ENCODE measurements around the gene FBXW8. TPM values are rescaled to one million over a fixed set of nuclear protein-coding genes. Genes with fewer than 3 reads are reported as not detected.

FBXW8 gene
- total and polyA plus RNA-seq, 2 donors (not counting 1 experiment from before 2014, with no cell fraction given) = 12.1 to 23.5 TPM

DNA sequence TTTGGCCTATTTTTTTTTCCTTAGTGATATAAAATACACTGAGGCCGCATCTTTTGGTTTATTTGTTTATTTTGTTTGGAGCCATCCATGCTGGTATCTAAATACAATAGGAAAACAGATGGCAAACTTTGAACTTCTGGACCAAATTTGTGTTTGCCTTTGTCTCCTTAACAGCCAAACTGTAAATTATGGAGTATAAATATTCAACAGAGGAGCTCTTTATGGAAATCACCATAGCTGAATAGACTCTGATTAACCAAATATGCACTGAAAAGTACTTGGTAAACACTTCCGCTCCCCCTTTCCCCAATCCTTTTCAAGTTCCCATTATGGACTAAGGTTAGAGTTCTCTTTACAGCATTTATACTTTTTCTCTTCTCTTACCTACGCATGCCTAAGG is 107.9 kb downstream of the FBXW8 start:
- H4K20me1 ChIP-seq (ENCODE audit: control insufficient read depth, insufficient read depth, low read length, poor library complexity, severe bottlenecking) = no peaks in the 10 kb centered on the region
- H3K36me3 ChIP-seq (replicated peaks in 1 of 2; ENCODE audit: control extremely low read depth in 1 of 2, control insufficient read depth in 1 of 2, extremely low read depth in 1 of 2, insufficient read depth in 2 of 2, low read length in 1 of 2) = peaks cover 20 to 46% of the 10 kb centered on the region in 2 experiments
- H3K27ac ChIP-seq (ENCODE audit: low read length in 2 of 2) = no peak overlapping the region
- intact Hi-C loops (cut with micrococcal nuclease) = no loop called here
- whole genome bisulfite sequencing (ENCODE audit: insufficient coverage) = 100% methylated on average over 1 of the region's 3 CpGs
- TF ChIP-seq, protein P1, sequence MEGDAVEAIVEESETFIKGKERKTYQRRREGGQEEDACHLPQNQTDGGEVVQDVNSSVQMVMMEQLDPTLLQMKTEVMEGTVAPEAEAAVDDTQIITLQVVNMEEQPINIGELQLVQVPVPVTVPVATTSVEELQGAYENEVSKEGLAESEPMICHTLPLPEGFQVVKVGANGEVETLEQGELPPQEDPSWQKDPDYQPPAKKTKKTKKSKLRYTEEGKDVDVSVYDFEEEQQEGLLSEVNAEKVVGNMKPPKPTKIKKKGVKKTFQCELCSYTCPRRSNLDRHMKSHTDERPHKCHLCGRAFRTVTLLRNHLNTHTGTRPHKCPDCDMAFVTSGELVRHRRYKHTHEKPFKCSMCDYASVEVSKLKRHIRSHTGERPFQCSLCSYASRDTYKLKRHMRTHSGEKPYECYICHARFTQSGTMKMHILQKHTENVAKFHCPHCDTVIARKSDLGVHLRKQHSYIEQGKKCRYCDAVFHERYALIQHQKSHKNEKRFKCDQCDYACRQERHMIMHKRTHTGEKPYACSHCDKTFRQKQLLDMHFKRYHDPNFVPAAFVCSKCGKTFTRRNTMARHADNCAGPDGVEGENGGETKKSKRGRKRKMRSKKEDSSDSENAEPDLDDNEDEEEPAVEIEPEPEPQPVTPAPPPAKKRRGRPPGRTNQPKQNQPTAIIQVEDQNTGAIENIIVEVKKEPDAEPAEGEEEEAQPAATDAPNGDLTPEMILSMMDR (IDR thresholded peaks at IDR 0.05) = no peak
- no peak for TF ChIP-seq EZH2 (IDR thresholded peaks at IDR 0.05; ENCODE audit: borderline replicate concordance, insufficient read depth, low read depth, low read length, poor library complexity, severe bottlenecking)
- H3K4me3 ChIP-seq (ENCODE audit: control extremely low read depth in 1 of 5, extremely low read depth in 1 of 5, insufficient read depth in 1 of 5, low read depth in 2 of 5, low read length in 4 of 5) = no peak overlapping the region
- no peak overlapping the region for H3K9ac ChIP-seq (ENCODE audit: low read length)
- no peak overlapping the region for H3K4me3 Mint-ChIP-seq
- ChIA-PET POLR2A (no interaction called here), CTCF (no interaction called here)
- no peaks in the 10 kb centered on the region for H3K4me1 ChIP-seq (ENCODE audit: control insufficient read depth in 2 of 2, insufficient read depth in 2 of 2, low read length in 2 of 2)
- H2AFZ ChIP-seq (ENCODE audit: insufficient read depth, low read depth, low read length, poor library complexity, severe bottlenecking) = no peak overlapping the region
- ATAC-seq (ENCODE audit: low read depth) = no peak
- DNase-seq = no peak
- H3K4me1 Mint-ChIP-seq = no peaks in the 10 kb centered on the region
- no peaks in the 10 kb centered on the region for H3K27me3 Mint-ChIP-seq
- no peak overlapping the region for H3K27ac Mint-ChIP-seq
- H3K4me2 ChIP-seq (replicated peaks; ENCODE audit: low read depth, low read length, poor library complexity, severe bottlenecking) = no peak overlapping the region
- H3K27me3 ChIP-seq (replicated peaks in 1 of 4; ENCODE audit: control extremely low read depth in 1 of 4, control insufficient read depth in 3 of 4, insufficient read depth in 4 of 4, low read length in 3 of 4) = no peaks in the 10 kb centered on the region
- no peaks in the 10 kb centered on the region for H3K79me2 ChIP-seq (ENCODE audit: control insufficient read depth, insufficient read depth, low read length)
- H3K9me3 Mint-ChIP-seq (ENCODE audit: insufficient read depth) = peaks cover 4% of the 10 kb centered on the region
- peaks cover 3 to 10% (median 7%) of the 10 kb centered on the region in 3 donors for H3K9me3 ChIP-seq (ENCODE audit: control extremely low read depth in 1 of 3, control insufficient read depth in 2 of 3, insufficient read depth in 1 of 3, low read length in 2 of 3)

DNA sequence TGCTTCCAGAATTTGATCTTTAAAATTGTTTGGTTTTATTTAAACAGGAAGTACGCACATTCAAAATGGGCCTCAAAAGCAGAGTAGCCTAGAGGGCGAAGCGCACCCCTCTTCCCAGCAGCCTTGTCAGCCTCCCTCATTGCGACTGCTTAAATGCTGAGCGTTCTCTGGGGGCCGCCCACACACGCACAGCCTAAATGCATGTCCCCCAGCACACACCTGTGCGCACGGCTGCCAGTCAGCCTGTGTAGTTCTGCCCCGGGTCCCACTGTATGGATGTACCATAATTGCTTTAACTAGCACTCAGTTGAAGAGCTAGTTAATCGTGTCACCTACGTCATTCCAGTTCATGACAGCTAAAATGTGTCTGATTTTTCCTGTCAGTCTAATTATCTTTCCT is 109.1 kb downstream of the FBXW8 start:
- Mint-ChIP-seq H3K27ac (no peak overlapping the region), H3K27me3 (no peaks in the 10 kb centered on the region), H3K4me3 (no peak overlapping the region), H3K9me3 (ENCODE audit: insufficient read depth) (peaks cover 4% of the 10 kb centered on the region), H3K4me1 (no peaks in the 10 kb centered on the region)
- ChIA-PET CTCF (no interaction called here), POLR2A (no interaction called here)
- Histone ChIP-seq H3K36me3 (replicated peaks in 1 of 2; ENCODE audit: control extremely low read depth in 1 of 2, control insufficient read depth in 1 of 2, extremely low read depth in 1 of 2, insufficient read depth in 2 of 2, low read length in 1 of 2) (peaks cover 20 to 46% of the 10 kb centered on the region in 2 experiments), H3K27me3 (replicated peaks in 1 of 4; ENCODE audit: control extremely low read depth in 1 of 4, control insufficient read depth in 3 of 4, insufficient read depth in 4 of 4, low read length in 3 of 4) (no peaks in the 10 kb centered on the region), H3K4me3 (ENCODE audit: control extremely low read depth in 1 of 5, extremely low read depth in 1 of 5, insufficient read depth in 1 of 5, low read depth in 2 of 5, low read length in 4 of 5) (no peak overlapping the region), H2AFZ (ENCODE audit: insufficient read depth, low read depth, low read length, poor library complexity, severe bottlenecking) (no peak overlapping the region), H3K4me1 (ENCODE audit: control insufficient read depth in 2 of 2, insufficient read depth in 2 of 2, low read length in 2 of 2) (no peaks in the 10 kb centered on the region), H3K9me3 (ENCODE audit: control extremely low read depth in 1 of 3, control insufficient read depth in 2 of 3, insufficient read depth in 1 of 3, low read length in 2 of 3) (peaks cover 0 to 6% (median 3%) of the 10 kb centered on the region in 3 donors), H3K9ac (ENCODE audit: low read length) (no peak overlapping the region), H3K4me2 (replicated peaks; ENCODE audit: low read depth, low read length, poor library complexity, severe bottlenecking) (no peak overlapping the region), H3K27ac (ENCODE audit: low read length in 2 of 2) (no peak overlapping the region), H4K20me1 (ENCODE audit: control insufficient read depth, insufficient read depth, low read length, poor library complexity, severe bottlenecking) (no peaks in the 10 kb centered on the region), H3K79me2 (ENCODE audit: control insufficient read depth, insufficient read depth, low read length) (no peaks in the 10 kb centered on the region)
- TF ChIP-seq EZH2 (IDR thresholded peaks at IDR 0.05; ENCODE audit: borderline replicate concordance, insufficient read depth, low read depth, low read length, poor library complexity, severe bottlenecking) = no peak
- TF ChIP-seq, protein P1 (IDR thresholded peaks at IDR 0.05) = no peak
- 93% methylated on average over 7 of the region's 12 CpGs for WGBS (ENCODE audit: insufficient coverage)
- intact Hi-C loops (cut with micrococcal nuclease) = no loop called here
- ATAC-seq (ENCODE audit: low read depth) (no peak), DNase-seq (no peak)
